Activated naive CD8-positive, alpha-beta T cell (primary cell): ENCODE results near the gene TM2D1.

ENCODE experiments used
- H3K27ac Mint-ChIP-seq: one replicate; pipeline ENCODE4 v1.8.0; 2021; ENCODE audit warnings: mixed read lengths
- H3K27me3 Mint-ChIP-seq: one replicate; pipeline ENCODE4 v1.8.0; 2021; ENCODE audit warnings: mixed read lengths
- H3K36me3 Mint-ChIP-seq: one replicate; pipeline ENCODE4 v1.8.0; 2021; ENCODE audit warnings: mixed read lengths
- H3K4me1 Mint-ChIP-seq: one replicate; pipeline ENCODE4 v1.8.0; 2021; ENCODE audit warnings: low read depth, mixed read lengths
- H3K4me3 Mint-ChIP-seq: one replicate; pipeline ENCODE4 v1.8.0; 2021; ENCODE audit warnings: mild to moderate bottlenecking, mixed read lengths
- H3K9me3 Mint-ChIP-seq: one replicate; pipeline ENCODE4 v1.8.0; 2021; ENCODE audit warnings: low read depth, mixed read lengths

Gene TM2D1

GRCh38 chr1:61642475-61643232, 82.3 kb downstream of the TM2D1 start:
- Mint-ChIP-seq H3K4me3 (no peak overlapping the region), H3K36me3 (no peaks in the 10 kb centered on the region), H3K27me3 (peaks cover 2% of the 10 kb centered on the region), H3K4me1 (peaks cover 17% of the 10 kb centered on the region), H3K27ac (no peak overlapping the region), H3K9me3 (no peaks in the 10 kb centered on the region)

- H3K36me3 Mint-ChIP-seq: no peaks in the 10 kb centered on the region
- H3K9me3 Mint-ChIP-seq: no peaks in the 10 kb centered on the region
- H3K27me3 Mint-ChIP-seq: peaks cover 2% of the 10 kb centered on the region
- peaks cover 17% of the 10 kb centered on the region for H3K4me1 Mint-ChIP-seq
- peak overlapping the region; percentile 84 for H3K4me3 Mint-ChIP-seq
- peak overlapping the region; percentile 31 for H3K27ac Mint-ChIP-seq
Measured at GRCh38 chr1:61641578-61642336, 83.2 kb downstream of the TM2D1 start.

- Mint-ChIP-seq H3K4me1 (peaks cover 17% of the 10 kb centered on the region), H3K9me3 (no peaks in the 10 kb centered on the region), H3K36me3 (no peaks in the 10 kb centered on the region), H3K4me3 (peak overlapping the region; percentile 84), H3K27me3 (peaks cover 2% of the 10 kb centered on the region), H3K27ac (peak overlapping the region; percentile 31)
Measured at GRCh38 chr1:61640531-61641530, 84.1 kb downstream of the TM2D1 start.

- H3K4me3 Mint-ChIP-seq: peak overlapping the region; percentile 33
- no peaks in the 10 kb centered on the region for H3K36me3 Mint-ChIP-seq
- H3K27me3 Mint-ChIP-seq: peaks cover 2% of the 10 kb centered on the region
- H3K9me3 Mint-ChIP-seq: no peaks in the 10 kb centered on the region
- H3K27ac Mint-ChIP-seq: no peak overlapping the region
- H3K4me1 Mint-ChIP-seq: peaks cover 17% of the 10 kb centered on the region
Measured at GRCh38 chr1:61639608-61640336, 85.2 kb downstream of the TM2D1 start.

- Mint-ChIP-seq H3K4me1 (peaks cover 17% of the 10 kb centered on the region), H3K36me3 (no peaks in the 10 kb centered on the region), H3K27ac (no peak overlapping the region), H3K4me3 (no peak overlapping the region), H3K27me3 (peaks cover 3% of the 10 kb centered on the region), H3K9me3 (no peaks in the 10 kb centered on the region)
Measured at GRCh38 chr1:61638911-61639605, 85.9 kb downstream of the TM2D1 start.

- Mint-ChIP-seq H3K27ac (no peak overlapping the region), H3K36me3 (no peaks in the 10 kb centered on the region), H3K27me3 (peaks cover 3% of the 10 kb centered on the region)
Measured at GRCh38 chr1:61638296-61638695, 86.6 kb downstream of the TM2D1 start.

GRCh38 chr1:61637470-61637869, 87.5 kb downstream of the TM2D1 start:
- Mint-ChIP-seq H3K9me3 (no peaks in the 10 kb centered on the region), H3K36me3 (no peaks in the 10 kb centered on the region), H3K4me3 (no peak overlapping the region), H3K27ac (no peak overlapping the region), H3K4me1 (peaks cover 17% of the 10 kb centered on the region), H3K27me3 (peaks cover 3% of the 10 kb centered on the region)

More at GRCh38 chr1:61638296-61638695, 86.6 kb downstream of the TM2D1 start:
- Mint-ChIP-seq H3K9me3 (no peaks in the 10 kb centered on the region), H3K4me3 (no peak overlapping the region), H3K4me1 (peaks cover 17% of the 10 kb centered on the region)

GRCh38 chr1:61636814-61637213, 88.1 kb downstream of the TM2D1 start:
- H3K27ac Mint-ChIP-seq: no peak overlapping the region
- no peaks in the 10 kb centered on the region for H3K36me3 Mint-ChIP-seq
- H3K27me3 Mint-ChIP-seq: peaks cover 3% of the 10 kb centered on the region
- H3K4me1 Mint-ChIP-seq: peaks cover 15% of the 10 kb centered on the region
- no peaks in the 10 kb centered on the region for H3K9me3 Mint-ChIP-seq
- no peak overlapping the region for H3K4me3 Mint-ChIP-seq

- H3K36me3 Mint-ChIP-seq: no peaks in the 10 kb centered on the region
- no peak overlapping the region for H3K4me3 Mint-ChIP-seq
- H3K27me3 Mint-ChIP-seq: peaks cover 3% of the 10 kb centered on the region
- H3K9me3 Mint-ChIP-seq: no peaks in the 10 kb centered on the region
- peaks cover 10% of the 10 kb centered on the region for H3K4me1 Mint-ChIP-seq
- H3K27ac Mint-ChIP-seq: no peak overlapping the region
Measured at GRCh38 chr1:61636376-61636775, 88.6 kb downstream of the TM2D1 start.

- Mint-ChIP-seq H3K4me1 (peaks cover 2% of the 10 kb centered on the region), H3K9me3 (no peaks in the 10 kb centered on the region), H3K27ac (no peak overlapping the region), H3K4me3 (no peak overlapping the region), H3K27me3 (peaks cover 3% of the 10 kb centered on the region), H3K36me3 (no peaks in the 10 kb centered on the region)
Measured at GRCh38 chr1:61635557-61635956, 89.4 kb downstream of the TM2D1 start.

GRCh38 chr1:61631436-61631835, 93.5 kb downstream of the TM2D1 start:
- Mint-ChIP-seq H3K36me3 (no peaks in the 10 kb centered on the region), H3K4me1 (no peaks in the 10 kb centered on the region), H3K27me3 (peaks cover 1% of the 10 kb centered on the region), H3K27ac (no peak overlapping the region), H3K4me3 (no peak overlapping the region), H3K9me3 (no peaks in the 10 kb centered on the region)
